HG02610 (cell line): Measurements from ENCODE around the gene XRCC5.

Experiments
- ATAC-seq: cut with Tn5 transposase; IDR thresholded peaks from one replicate; pipeline ENCODE4 v1.9.1; 2021; ENCODE audit warnings: mild to moderate bottlenecking, moderate library complexity; ENCODE audit not compliant: unreplicated experiment

XRCC5 gene

GRCh38 chr2:216222650-216223352 is 113.7 kb downstream of the XRCC5 start:
- peak; percentile 78 for ATAC-seq

GRCh38 chr2:216224388-216224787 is 115.2 kb downstream of the XRCC5 start:
- ATAC-seq = no peak

- no peak for ATAC-seq
These were observed 120.2 kb downstream of the XRCC5 start for GRCh38 chr2:216229277-216229914.

- ATAC-seq = no peak
These were observed 122.7 kb downstream of the XRCC5 start for GRCh38 chr2:216231867-216232266.

- ATAC-seq = no peak
These were observed 123.6 kb downstream of the XRCC5 start for GRCh38 chr2:216232721-216233120.

- no peak for ATAC-seq
These were observed 124.3 kb downstream of the XRCC5 start for GRCh38 chr2:216233281-216233995.

- ATAC-seq = no peak
These were observed 125.0 kb downstream of the XRCC5 start for GRCh38 chr2:216234106-216234505.

- ATAC-seq = no peak
These were observed 126.3 kb downstream of the XRCC5 start for GRCh38 chr2:216235462-216235861.

- no peak for ATAC-seq
These were observed 126.7 kb downstream of the XRCC5 start for GRCh38 chr2:216235896-216236295.

GRCh38 chr2:216236486-216236885 is 127.3 kb downstream of the XRCC5 start:
- ATAC-seq = no peak

- ATAC-seq = no peak
These were observed 133.2 kb downstream of the XRCC5 start for GRCh38 chr2:216242365-216242764.

- no peak for ATAC-seq
These were observed 133.9 kb downstream of the XRCC5 start for GRCh38 chr2:216243026-216243425.

GRCh38 chr2:216245391-216245975 is 136.3 kb downstream of the XRCC5 start:
- no peak for ATAC-seq

- ATAC-seq = no peak
These were observed 137.6 kb downstream of the XRCC5 start for GRCh38 chr2:216246766-216247165.
